GM18868 (cell line): ENCODE measurements around the gene PANK1.
"Not testable (repeated sequence)": the region's sequence is repeated elsewhere in the genome, so short reads cannot be mapped to it uniquely, and the experiment has no call there.

Source experiments
- ATAC-seq: cut with Tn5 transposase; IDR thresholded peaks from one replicate; pipeline ENCODE4 v1.9.1; 2021; ENCODE audit warnings: mild to moderate bottlenecking, moderate library complexity; ENCODE audit not compliant: unreplicated experiment

The PANK1 gene

GRCh38 chr10:89576022-89576421 lies 69.0 kb downstream of the PANK1 start:
- no peak for ATAC-seq

- ATAC-seq = no peak
Measured at GRCh38 chr10:89575031-89575430, 70.0 kb downstream of the PANK1 start.

DNA sequence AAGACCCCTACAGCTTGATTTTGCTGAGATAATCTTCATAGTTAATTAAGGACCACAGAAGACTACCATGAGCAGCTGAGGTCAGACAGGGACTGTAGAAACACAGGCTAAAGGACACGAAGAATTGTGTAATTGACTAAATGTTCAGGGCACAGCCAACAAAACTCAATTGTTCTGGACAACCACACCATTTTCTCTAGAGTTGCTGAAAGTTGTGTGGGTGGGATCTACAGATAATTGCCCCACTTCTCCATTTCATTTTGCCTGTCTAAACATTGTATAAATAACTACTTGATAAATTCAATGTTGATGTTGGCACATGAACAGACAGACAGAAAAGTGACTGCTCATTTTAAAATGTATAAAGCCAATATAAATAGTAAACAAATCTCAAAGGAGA lies 70.7 kb downstream of the PANK1 start:
- ATAC-seq = no peak

DNA sequence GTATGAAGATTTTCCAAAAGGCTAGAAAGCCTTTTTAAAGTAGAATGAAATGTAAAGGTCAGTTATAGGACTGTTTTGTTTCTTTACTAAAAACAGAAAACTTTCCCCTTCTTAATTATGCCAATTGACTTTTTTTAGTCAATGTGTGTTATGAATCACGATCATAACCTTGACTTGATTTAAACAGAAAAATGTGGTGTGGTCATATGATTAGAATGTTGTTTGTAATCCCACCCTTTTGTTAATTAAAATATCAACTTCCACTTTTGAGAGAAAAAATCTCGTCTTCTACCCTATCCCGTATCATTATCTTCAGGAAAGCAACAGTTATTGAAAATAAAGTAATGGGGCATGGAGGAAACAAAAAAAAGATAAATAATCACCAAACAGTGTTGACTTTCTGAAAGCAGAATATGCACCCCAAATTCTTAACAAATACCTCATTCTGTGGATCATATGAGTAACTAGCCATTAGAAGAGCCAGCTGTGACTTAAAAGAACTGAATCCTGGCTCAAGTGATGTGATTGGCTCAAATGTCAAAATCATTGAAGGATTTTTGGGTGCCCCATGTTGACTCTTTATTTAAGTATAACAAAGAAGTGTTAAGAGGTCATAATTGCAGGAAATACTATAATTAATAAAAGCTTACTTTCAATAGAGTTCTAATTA lies 77.3 kb downstream of the PANK1 start:
- ATAC-seq = no peak

- no peak for ATAC-seq
Measured at GRCh38 chr10:89566992-89567391, 78.0 kb downstream of the PANK1 start.

GRCh38 chr10:89566095-89566950 lies 78.7 kb downstream of the PANK1 start:
- ATAC-seq = no peak

GRCh38 chr10:89565180-89565579 lies 79.9 kb downstream of the PANK1 start:
- no peak for ATAC-seq

- ATAC-seq = no peak
Measured at GRCh38 chr10:89563861-89564478, 81.1 kb downstream of the PANK1 start.

DNA sequence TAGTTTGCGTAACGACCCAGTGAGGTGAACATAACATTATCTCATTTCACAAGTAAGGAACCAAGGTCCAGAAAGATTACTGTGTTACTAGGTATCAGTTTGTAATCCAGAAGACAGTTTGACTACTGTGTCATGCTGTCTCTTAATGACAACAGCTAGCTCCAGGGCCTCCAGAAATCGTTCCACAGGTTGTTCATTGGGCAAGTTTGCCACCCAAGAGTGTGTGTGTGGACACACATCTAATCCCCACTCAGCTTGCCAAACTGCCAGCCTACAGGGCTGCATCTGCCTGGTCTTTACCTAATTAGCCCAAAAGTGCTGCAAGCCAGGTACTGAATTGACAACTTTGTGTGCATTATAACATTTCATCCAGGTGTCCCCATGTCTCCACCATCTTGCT lies 81.7 kb downstream of the PANK1 start:
- no peak for ATAC-seq

DNA sequence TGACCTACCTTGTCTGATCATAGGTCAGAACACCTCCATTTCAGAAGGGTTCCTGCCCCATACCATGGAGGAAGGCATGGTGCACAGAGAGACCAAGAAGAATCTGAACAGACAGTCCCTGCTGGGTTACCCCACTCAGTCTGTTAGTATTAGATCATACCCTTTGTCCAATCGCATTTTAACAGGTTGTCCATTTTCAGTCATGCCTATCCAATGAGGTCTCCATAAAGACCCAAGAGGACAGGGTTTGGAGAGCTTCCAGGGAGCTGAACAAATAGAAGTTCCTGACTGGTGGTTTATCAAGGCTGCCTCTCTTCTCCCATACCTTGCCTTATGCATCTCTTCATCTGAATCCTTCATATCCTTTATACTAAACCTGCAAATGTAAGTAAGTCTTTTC lies 88.4 kb downstream of the PANK1 start:
- ATAC-seq = no peak

DNA sequence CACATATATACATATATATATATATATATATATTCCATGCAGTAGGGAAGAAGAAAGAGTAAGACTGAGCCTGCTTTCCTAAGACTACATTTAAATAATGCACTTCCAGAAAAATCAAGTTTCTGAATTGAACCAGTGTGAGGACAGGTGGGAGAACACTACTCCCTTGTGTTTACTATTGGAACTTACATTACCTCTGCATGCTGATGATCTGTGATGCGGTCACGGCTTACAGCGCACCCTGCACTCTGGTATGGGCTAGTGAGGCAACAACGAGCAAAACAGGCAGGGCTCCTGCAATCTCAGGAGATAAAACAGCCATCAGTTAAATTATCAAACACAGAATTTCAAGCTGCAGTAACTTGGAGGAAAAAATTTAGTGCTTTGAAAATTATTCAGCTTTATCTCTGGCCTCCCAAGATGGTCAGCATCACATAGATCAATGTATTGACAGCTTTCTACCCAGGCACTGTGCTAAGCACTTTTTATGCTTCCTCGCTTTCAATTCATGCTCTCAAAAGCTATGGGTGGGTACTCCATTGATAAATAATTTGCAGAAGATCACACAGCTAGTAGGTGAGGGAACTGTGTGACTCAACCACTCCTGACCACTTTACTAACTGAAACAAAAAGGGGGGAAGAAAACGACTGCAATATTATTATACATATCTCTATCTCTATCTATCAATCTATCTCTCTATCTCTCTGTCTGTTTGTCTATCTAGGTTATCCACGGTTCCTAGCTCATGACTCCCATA lies 89.2 kb downstream of the PANK1 start:
- ATAC-seq = no peak

DNA sequence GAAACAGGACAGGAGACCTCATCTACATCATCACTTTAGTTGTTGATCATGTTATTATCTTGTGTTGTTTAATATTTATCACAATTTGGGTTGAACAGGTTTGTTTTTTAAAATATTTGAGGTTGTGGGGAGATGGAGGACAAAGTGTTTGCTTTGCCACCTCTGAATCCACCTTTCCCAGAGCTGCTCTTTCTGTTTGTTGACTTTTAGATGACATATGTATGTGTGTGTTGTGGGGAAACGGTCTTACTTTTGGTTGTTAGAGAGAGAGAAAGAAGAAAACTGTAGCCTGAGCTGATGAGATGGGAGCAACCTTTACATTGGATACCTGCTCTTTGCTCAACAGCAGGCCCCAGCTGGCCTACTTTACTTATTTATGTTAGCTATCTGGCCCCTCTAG lies 90.6 kb downstream of the PANK1 start:
- ATAC-seq = no peak

DNA sequence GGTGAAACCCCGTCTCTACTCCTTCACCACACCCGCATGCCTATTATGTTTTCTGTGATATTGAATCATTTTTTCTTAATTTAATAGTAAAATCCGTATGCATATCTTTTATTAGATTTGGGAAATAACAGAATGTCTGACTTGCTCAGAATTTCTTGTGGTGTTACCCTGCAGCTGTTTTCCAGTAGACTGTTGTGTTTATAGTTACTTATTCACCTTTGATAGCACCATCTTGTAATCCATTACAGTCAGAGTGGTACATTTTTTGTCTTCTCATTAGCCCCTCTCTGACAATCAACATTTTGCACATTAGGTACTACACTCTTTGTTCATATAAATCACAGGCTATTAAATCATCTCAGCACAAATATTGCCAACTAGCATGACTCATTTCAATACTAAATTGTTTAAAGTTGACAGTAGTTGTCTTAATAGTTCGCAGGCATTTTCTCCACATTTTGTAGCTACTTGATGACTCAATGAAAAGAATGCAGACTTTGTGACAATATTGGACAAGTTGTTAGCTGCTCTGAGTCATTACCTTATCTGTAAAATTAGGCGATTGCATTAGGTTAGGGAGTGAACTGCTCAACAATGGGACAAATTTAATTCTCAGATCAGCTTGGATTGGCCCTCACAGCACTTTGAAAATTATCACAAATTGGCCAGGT lies 91.8 kb downstream of the PANK1 start:
- no peak for ATAC-seq

DNA sequence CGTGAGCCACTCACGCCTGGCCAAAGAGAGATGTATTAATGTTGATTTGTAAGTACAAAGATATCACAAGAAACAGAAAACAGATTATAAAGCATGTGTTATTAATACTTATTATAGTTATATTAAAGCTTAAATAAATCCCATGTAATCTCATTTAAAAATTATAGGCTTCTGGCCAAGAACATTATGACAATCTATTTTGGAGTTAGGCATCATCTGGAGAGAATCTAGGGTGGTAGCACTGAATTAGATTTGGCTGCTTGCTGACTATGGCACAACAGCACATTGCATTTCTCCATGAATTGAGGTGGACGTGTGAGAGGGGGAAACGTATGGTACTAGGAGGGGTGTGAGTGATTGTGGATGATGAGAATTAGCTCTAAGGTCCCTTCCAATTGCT lies 92.8 kb downstream of the PANK1 start:
- no peak for ATAC-seq

GRCh38 chr10:89550509-89550908 lies 94.5 kb downstream of the PANK1 start:
- ATAC-seq = no peak

DNA sequence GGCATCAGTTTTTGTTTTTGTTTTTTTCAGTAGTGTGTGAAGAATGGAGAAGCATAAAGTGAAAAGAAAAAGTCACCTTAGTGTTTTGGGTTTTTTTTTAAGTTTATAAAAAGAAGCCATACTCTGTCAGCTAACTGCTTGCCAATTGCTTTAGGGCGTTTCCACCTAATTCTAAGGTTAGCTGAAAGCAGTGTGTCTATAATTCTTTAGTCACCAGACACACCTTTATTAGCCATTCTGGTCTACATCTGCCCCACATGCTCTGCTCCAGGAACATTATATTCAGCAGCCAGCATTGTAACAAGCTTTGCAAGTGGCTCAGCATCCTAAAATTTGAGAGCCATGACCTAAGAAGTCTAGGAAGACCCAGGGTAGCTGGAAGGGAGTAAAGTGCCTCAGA lies 95.5 kb downstream of the PANK1 start:
- ATAC-seq = no peak

GRCh38 chr10:89548673-89549072 lies 96.4 kb downstream of the PANK1 start:
- ATAC-seq = no peak

DNA sequence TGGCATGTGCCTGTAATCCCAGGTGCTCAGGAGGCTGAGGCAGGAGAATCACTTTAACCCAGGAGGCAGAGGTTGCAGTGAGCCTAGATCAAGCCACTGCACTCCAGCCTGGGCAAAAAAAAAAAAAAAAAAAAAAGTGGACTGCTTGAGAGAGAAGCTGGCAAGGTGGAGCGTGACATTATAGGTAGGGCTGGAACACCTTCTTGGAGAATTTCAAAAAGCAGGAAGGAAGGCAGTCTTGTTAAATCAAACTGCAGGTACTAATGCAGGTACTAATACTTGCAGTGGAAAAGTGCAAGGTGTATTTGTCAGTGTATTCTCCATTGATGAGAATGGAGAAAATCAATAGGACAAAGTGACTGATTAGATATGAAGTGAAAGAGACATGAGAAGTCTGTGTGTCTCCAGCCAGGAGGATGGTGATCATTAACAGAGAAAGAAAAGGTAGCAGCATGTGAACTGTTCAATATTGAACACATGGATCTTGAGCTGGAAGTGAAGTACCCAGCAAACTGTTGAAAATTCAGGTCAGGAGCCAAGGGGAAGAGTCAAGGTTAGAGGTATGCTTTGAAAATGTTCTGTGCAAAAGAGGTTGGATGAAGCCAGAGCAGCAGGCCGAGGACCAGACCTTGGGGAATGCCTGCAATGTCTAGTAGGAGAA lies 97.1 kb downstream of the PANK1 start:
- no peak for ATAC-seq

DNA sequence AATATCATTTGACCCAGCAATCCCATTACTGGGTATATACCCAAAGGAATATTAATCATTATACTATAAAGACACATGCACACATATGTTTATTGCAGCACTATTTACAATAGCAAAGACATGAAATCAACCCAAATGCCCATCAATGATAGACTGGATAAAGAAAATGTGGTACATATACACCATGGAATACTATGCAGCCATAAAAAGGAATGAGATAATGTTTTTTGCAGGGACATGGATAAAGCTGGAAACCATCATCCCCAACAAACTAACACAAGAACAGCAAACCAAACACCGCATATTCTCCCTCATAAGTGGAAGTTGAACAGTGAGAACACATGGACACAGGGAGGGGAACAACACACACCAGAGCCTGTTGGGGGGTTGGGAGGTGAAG lies 98.4 kb downstream of the PANK1 start:
- ATAC-seq = not testable (repeated sequence)

- ATAC-seq = no peak
Measured at GRCh38 chr10:89543841-89544240, 101.2 kb downstream of the PANK1 start.
